OCI-LY3 (cell line): Measurements from ENCODE around the gene TRIM51G.
"Not testable (repeated sequence)": the region's sequence is repeated elsewhere in the genome, so short reads cannot be mapped to it uniquely, and the experiment has no call there.

Experiments
- EZH2phosphoT487 ChIP-seq: fragments of 200-600 bp; shearing (Covaris generic); IDR thresholded peaks from 2 replicates; pipeline ENCODE4 v1.6.1; 2018; ENCODE audit warnings: antibody characterized with exemption, mixed run types, low read depth
- TF ChIP-seq, protein P1 (sequence below): fragments of 200-600, 300-600 bp; sonication (generic); IDR thresholded peaks from 2 replicates; pipeline ENCODE4 v1.5.1; 2014; ENCODE audit warnings: antibody characterized with exemption, low read length, low read depth

DNA sequence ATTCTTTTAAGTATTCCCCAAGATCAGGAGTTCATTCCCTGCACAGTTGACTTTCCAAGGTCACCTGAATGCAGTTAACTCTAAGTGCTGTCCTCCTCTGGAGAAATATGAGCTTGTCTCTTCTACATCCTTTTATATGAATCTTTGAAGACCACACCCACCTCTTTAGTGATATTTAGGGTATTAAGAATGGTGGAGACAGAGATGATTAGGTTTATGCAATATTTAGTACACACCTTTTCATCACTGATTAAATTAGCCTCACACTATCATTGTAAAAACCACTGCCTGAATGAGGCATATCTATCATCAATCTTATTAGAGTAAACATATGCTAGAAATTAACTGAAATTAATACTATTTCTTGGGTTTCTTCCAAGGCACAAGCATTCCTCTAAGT lies at the start of gene TRIM51G:
- TF ChIP-seq, protein P1, sequence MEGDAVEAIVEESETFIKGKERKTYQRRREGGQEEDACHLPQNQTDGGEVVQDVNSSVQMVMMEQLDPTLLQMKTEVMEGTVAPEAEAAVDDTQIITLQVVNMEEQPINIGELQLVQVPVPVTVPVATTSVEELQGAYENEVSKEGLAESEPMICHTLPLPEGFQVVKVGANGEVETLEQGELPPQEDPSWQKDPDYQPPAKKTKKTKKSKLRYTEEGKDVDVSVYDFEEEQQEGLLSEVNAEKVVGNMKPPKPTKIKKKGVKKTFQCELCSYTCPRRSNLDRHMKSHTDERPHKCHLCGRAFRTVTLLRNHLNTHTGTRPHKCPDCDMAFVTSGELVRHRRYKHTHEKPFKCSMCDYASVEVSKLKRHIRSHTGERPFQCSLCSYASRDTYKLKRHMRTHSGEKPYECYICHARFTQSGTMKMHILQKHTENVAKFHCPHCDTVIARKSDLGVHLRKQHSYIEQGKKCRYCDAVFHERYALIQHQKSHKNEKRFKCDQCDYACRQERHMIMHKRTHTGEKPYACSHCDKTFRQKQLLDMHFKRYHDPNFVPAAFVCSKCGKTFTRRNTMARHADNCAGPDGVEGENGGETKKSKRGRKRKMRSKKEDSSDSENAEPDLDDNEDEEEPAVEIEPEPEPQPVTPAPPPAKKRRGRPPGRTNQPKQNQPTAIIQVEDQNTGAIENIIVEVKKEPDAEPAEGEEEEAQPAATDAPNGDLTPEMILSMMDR = not testable (repeated sequence)
- TF ChIP-seq EZH2phosphoT487 = not testable (repeated sequence)
